CD4-positive, alpha-beta T cell treated with Interleukin-17A for 4 hours (primary cell): ENCODE measurements around the gene UBE2G2.

Experiments used
- DNase-seq: peaks from one replicate; pipeline ENCODE4 v3.0.0-alpha.2; 2020; ENCODE audit warnings: mixed read lengths

UBE2G2 gene

GRCh38 chr21:44723177-44724131 lies 78.2 kb downstream of the UBE2G2 start:
- DNase-seq, result peak; percentile 34

DNA sequence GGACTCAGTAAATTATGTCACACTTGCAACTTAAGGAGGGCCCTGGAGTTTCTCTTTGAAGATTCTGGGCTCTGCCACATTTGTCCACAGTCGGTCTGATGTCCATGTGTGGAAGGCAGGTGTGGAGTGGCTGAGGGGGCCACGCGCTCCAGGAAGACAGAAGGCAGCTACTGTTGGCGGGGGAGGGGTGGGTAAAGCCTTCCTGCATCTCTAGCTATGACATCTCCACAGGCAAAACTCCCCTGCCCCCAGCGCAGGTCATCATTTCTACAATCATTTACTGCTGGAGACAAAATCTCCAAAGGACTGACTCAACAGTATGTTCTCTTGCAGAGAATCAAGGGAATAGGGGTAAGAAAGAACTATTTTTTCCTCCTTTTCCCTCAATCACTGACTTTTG lies 78.9 kb downstream of the UBE2G2 start:
- DNase-seq, result no peak

DNA sequence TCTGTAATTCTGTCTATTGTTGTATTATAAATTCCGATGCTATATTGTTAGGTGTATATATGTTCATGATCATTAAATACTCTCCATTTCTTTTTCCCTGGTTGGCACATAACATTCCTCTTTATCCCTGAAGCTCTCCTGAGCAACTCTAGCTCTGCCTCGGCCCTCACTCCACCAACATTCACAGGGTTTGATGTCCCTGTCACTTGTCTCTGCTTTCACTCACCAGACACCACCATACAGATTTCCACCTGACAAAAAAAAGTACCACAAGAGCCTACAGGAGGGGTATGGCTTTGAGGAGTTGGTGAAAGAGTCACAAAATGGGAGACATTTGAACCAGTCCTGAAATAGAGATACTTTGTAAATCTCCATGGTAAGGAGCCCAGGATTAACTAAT lies 81.5 kb downstream of the UBE2G2 start:
- no peak for DNase-seq
